Esophagus squamous epithelium (tissue), 4 donors: ENCODE measurements around the gene KBTBD6.

Source experiments
- POLR2A ChIP-seq, 4 donors: fragments of 450-650 bp; IDR thresholded peaks; one replicate each; pipeline ENCODE4 v1.6.1; 2017; ENCODE audit warnings: antibody characterized with exemption in 4 of 4, mild to moderate bottlenecking in 4 of 4, moderate library complexity in 3 of 4
- TF ChIP-seq, protein P1 (sequence below), 6 experiments: fragments of 450-650 bp in 4 of 6; fragments of 200-600 bp in 2 of 6; sonication (generic) in 2 of 6; IDR thresholded peaks; one replicate each; pipeline ENCODE4 v1.5.1; 2016 to 2019; ENCODE audit warnings: antibody characterized with exemption in 6 of 6, mild to moderate bottlenecking in 4 of 6, moderate library complexity in 4 of 6

DNA sequence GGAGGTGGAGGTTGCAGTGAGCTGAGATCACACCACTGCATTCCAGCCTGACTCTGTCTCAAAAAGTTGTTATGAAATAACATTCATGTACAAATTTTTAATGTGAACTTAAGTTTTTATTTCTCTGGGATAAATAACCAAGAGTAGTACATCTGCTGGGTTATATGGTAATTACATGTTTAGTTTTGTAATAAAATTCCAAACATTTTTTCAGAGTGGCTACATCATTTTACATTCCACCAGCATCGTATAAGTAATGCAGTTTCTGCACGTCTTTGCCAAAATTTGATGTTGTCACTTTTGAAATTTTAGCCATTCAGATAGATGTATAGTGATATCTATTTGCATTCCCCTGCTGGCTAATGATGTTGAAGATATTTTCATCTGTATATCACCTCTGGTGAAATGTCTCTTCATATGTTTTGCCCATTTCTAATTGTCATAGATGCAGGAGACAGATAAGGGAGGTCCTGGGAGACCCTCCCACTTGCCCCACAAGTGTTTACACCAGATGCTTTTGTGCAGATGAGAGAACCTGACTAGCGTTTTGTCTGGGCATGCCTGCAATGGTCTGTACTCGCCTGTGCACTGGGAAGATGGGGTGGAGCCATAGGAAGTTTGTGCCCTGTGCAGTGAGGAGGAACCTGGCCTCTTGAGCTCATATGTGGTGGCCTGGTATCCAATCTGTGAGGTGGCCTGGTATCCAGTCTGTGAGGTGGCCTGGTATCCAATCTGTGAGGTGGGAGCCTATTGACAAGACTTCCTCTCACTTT, 12.7 kb upstream of the KBTBD6 start:
- TF ChIP-seq, protein P1, sequence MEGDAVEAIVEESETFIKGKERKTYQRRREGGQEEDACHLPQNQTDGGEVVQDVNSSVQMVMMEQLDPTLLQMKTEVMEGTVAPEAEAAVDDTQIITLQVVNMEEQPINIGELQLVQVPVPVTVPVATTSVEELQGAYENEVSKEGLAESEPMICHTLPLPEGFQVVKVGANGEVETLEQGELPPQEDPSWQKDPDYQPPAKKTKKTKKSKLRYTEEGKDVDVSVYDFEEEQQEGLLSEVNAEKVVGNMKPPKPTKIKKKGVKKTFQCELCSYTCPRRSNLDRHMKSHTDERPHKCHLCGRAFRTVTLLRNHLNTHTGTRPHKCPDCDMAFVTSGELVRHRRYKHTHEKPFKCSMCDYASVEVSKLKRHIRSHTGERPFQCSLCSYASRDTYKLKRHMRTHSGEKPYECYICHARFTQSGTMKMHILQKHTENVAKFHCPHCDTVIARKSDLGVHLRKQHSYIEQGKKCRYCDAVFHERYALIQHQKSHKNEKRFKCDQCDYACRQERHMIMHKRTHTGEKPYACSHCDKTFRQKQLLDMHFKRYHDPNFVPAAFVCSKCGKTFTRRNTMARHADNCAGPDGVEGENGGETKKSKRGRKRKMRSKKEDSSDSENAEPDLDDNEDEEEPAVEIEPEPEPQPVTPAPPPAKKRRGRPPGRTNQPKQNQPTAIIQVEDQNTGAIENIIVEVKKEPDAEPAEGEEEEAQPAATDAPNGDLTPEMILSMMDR (IDR thresholded peaks at IDR 0.05), result no peak
- no peak for TF ChIP-seq POLR2A (IDR thresholded peaks at IDR 0.05)
